Measurements from ENCODE around the gene TTC7B.

Gene TTC7B

GRCh38 chr14:90583916-90584605 is 232.2 kb downstream of the TTC7B start:
- Histone ChIP-seq H3K27me3 (ENCODE audit: control insufficient read depth, insufficient read depth, low read length) (no peaks in the 10 kb centered on the region), H3K9me3 (ENCODE audit: control insufficient read depth, low read length) (no peaks in the 10 kb centered on the region), H3K4me1 (ENCODE audit: control insufficient read depth, insufficient read depth, low read length) (no peaks in the 10 kb centered on the region), H3K4me3 (ENCODE audit: low read length) (no peak overlapping the region), H3K36me3 (ENCODE audit: control insufficient read depth, insufficient read depth, low read length) (no peaks in the 10 kb centered on the region), H3K9ac (ENCODE audit: low read length) (no peak overlapping the region)

- no peaks in the 10 kb centered on the region for H3K36me3 ChIP-seq (ENCODE audit: control insufficient read depth, insufficient read depth, low read length)
- H3K4me1 ChIP-seq (ENCODE audit: control insufficient read depth, insufficient read depth, low read length): no peaks in the 10 kb centered on the region
- H3K9ac ChIP-seq (ENCODE audit: low read length): no peak overlapping the region
- no peak overlapping the region for H3K4me3 ChIP-seq (ENCODE audit: low read length)
- no peaks in the 10 kb centered on the region for H3K27me3 ChIP-seq (ENCODE audit: control insufficient read depth, insufficient read depth, low read length)
- H3K9me3 ChIP-seq (ENCODE audit: control insufficient read depth, low read length): no peaks in the 10 kb centered on the region
Measured at GRCh38 chr14:90583427-90583826, 232.8 kb downstream of the TTC7B start.

GRCh38 chr14:90582166-90582565 is 234.1 kb downstream of the TTC7B start:
- Histone ChIP-seq H3K9ac (ENCODE audit: low read length) (no peak overlapping the region), H3K27me3 (ENCODE audit: control insufficient read depth, insufficient read depth, low read length) (no peaks in the 10 kb centered on the region), H3K4me3 (ENCODE audit: low read length) (no peak overlapping the region), H3K9me3 (ENCODE audit: control insufficient read depth, low read length) (no peaks in the 10 kb centered on the region), H3K36me3 (ENCODE audit: control insufficient read depth, insufficient read depth, low read length) (no peaks in the 10 kb centered on the region), H3K4me1 (ENCODE audit: control insufficient read depth, insufficient read depth, low read length) (no peaks in the 10 kb centered on the region)

- Histone ChIP-seq H3K4me1 (ENCODE audit: control insufficient read depth, insufficient read depth, low read length) (no peaks in the 10 kb centered on the region), H3K27me3 (ENCODE audit: control insufficient read depth, insufficient read depth, low read length) (no peaks in the 10 kb centered on the region), H3K4me3 (ENCODE audit: low read length) (no peak overlapping the region), H3K9me3 (ENCODE audit: control insufficient read depth, low read length) (no peaks in the 10 kb centered on the region), H3K9ac (ENCODE audit: low read length) (no peak overlapping the region), H3K36me3 (ENCODE audit: control insufficient read depth, insufficient read depth, low read length) (no peaks in the 10 kb centered on the region)
Measured at GRCh38 chr14:90581745-90582144, 234.5 kb downstream of the TTC7B start.

- Histone ChIP-seq H3K36me3 (ENCODE audit: control insufficient read depth, insufficient read depth, low read length) (no peaks in the 10 kb centered on the region), H3K4me3 (ENCODE audit: low read length) (no peak overlapping the region), H3K9ac (ENCODE audit: low read length) (no peak overlapping the region), H3K9me3 (ENCODE audit: control insufficient read depth, low read length) (no peaks in the 10 kb centered on the region), H3K27me3 (ENCODE audit: control insufficient read depth, insufficient read depth, low read length) (no peaks in the 10 kb centered on the region), H3K4me1 (ENCODE audit: control insufficient read depth, insufficient read depth, low read length) (no peaks in the 10 kb centered on the region)
Measured at GRCh38 chr14:90580377-90581335, 235.6 kb downstream of the TTC7B start.

- Histone ChIP-seq H3K27me3 (ENCODE audit: control insufficient read depth, insufficient read depth, low read length) (no peaks in the 10 kb centered on the region), H3K9me3 (ENCODE audit: control insufficient read depth, low read length) (no peaks in the 10 kb centered on the region), H3K9ac (ENCODE audit: low read length) (no peak overlapping the region), H3K36me3 (ENCODE audit: control insufficient read depth, insufficient read depth, low read length) (no peaks in the 10 kb centered on the region), H3K4me1 (ENCODE audit: control insufficient read depth, insufficient read depth, low read length) (no peaks in the 10 kb centered on the region), H3K4me3 (ENCODE audit: low read length) (no peak overlapping the region)
Measured at GRCh38 chr14:90579816-90580215, 236.4 kb downstream of the TTC7B start.

- Histone ChIP-seq H3K4me1 (ENCODE audit: control insufficient read depth, insufficient read depth, low read length) (no peaks in the 10 kb centered on the region), H3K27me3 (ENCODE audit: control insufficient read depth, insufficient read depth, low read length) (no peaks in the 10 kb centered on the region), H3K9ac (ENCODE audit: low read length) (no peak overlapping the region), H3K9me3 (ENCODE audit: control insufficient read depth, low read length) (no peaks in the 10 kb centered on the region), H3K36me3 (ENCODE audit: control insufficient read depth, insufficient read depth, low read length) (no peaks in the 10 kb centered on the region), H3K4me3 (ENCODE audit: low read length) (no peak overlapping the region)
Measured at GRCh38 chr14:90579088-90579487, 237.1 kb downstream of the TTC7B start.

GRCh38 chr14:90578283-90578985 is 237.8 kb downstream of the TTC7B start:
- Histone ChIP-seq H3K4me1 (ENCODE audit: control insufficient read depth, insufficient read depth, low read length) (no peaks in the 10 kb centered on the region), H3K27me3 (ENCODE audit: control insufficient read depth, insufficient read depth, low read length) (no peaks in the 10 kb centered on the region), H3K9ac (ENCODE audit: low read length) (no peak overlapping the region), H3K4me3 (ENCODE audit: low read length) (no peak overlapping the region), H3K36me3 (ENCODE audit: control insufficient read depth, insufficient read depth, low read length) (no peaks in the 10 kb centered on the region), H3K9me3 (ENCODE audit: control insufficient read depth, low read length) (no peaks in the 10 kb centered on the region)

- no peaks in the 10 kb centered on the region for H3K27me3 ChIP-seq (ENCODE audit: control insufficient read depth, insufficient read depth, low read length)
- no peaks in the 10 kb centered on the region for H3K9me3 ChIP-seq (ENCODE audit: control insufficient read depth, low read length)
- no peak overlapping the region for H3K9ac ChIP-seq (ENCODE audit: low read length)
- H3K36me3 ChIP-seq (ENCODE audit: control insufficient read depth, insufficient read depth, low read length): no peaks in the 10 kb centered on the region
- H3K4me1 ChIP-seq (ENCODE audit: control insufficient read depth, insufficient read depth, low read length): no peaks in the 10 kb centered on the region
- no peak overlapping the region for H3K4me3 ChIP-seq (ENCODE audit: low read length)
Measured at GRCh38 chr14:90577661-90578282, 238.5 kb downstream of the TTC7B start.

GRCh38 chr14:90576981-90577660 is 239.1 kb downstream of the TTC7B start:
- Histone ChIP-seq H3K36me3 (ENCODE audit: control insufficient read depth, insufficient read depth, low read length) (no peaks in the 10 kb centered on the region), H3K4me3 (ENCODE audit: low read length) (no peak overlapping the region), H3K4me1 (ENCODE audit: control insufficient read depth, insufficient read depth, low read length) (no peaks in the 10 kb centered on the region)

GRCh38 chr14:90576581-90576980 is 239.6 kb downstream of the TTC7B start:
- no peaks in the 10 kb centered on the region for H3K36me3 ChIP-seq (ENCODE audit: control insufficient read depth, insufficient read depth, low read length)
- H3K9me3 ChIP-seq (ENCODE audit: control insufficient read depth, low read length): no peaks in the 10 kb centered on the region
- no peak overlapping the region for H3K4me3 ChIP-seq (ENCODE audit: low read length)
- H3K9ac ChIP-seq (ENCODE audit: low read length): no peak overlapping the region
- H3K4me1 ChIP-seq (ENCODE audit: control insufficient read depth, insufficient read depth, low read length): no peaks in the 10 kb centered on the region
- H3K27me3 ChIP-seq (ENCODE audit: control insufficient read depth, insufficient read depth, low read length): no peaks in the 10 kb centered on the region

More at GRCh38 chr14:90576981-90577660, 239.1 kb downstream of the TTC7B start:
- Histone ChIP-seq H3K27me3 (ENCODE audit: control insufficient read depth, insufficient read depth, low read length) (no peaks in the 10 kb centered on the region), H3K9me3 (ENCODE audit: control insufficient read depth, low read length) (no peaks in the 10 kb centered on the region), H3K9ac (ENCODE audit: low read length) (no peak overlapping the region)

All from mucosa of stomach (tissue), 1 donor.